ENCODE measurements around the gene KRT38. TPM values are rescaled to one million over a fixed set of nuclear protein-coding genes. Genes with fewer than 3 reads are reported as not detected.

Gene KRT38
- total RNA-seq, 3 donors from 2014 or later (not counting 1 experiment from before 2014, with no cell fraction given) = not detected

DNA sequence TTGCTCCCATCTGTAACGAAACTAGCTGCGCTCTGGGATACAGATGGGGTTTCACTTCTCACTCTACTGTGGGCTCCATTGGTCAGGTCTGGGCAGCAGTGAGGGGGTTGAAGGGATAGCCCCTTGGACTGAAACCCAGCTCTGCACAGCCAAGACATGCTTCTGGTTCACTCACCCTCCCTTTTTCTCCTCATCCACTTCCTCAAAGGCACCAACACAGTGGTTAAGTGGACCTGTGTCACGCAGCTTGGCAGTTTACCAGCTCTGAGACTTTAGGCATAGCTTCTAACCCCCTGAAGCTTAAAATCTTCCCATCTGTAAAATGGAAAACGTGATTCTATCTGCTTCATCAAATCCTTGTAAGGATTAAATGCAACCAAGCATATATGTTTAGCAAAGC is 11.5 kb upstream of the KRT38 start:
- Histone ChIP-seq H3K36me3 (ENCODE audit: control insufficient read depth, insufficient read depth, low read length) (no peaks in the 10 kb centered on the region), H3K4me3 (ENCODE audit: low read length) (no peak overlapping the region), H3K9me3 (ENCODE audit: control insufficient read depth, insufficient read depth, low read length) (no peaks in the 10 kb centered on the region), H3K4me1 (ENCODE audit: control insufficient read depth, insufficient read depth, low read length) (no peaks in the 10 kb centered on the region), H3K27ac (ENCODE audit: low read length) (no peak overlapping the region), H3K27me3 (ENCODE audit: control insufficient read depth, insufficient read depth, low read length) (no peaks in the 10 kb centered on the region)
- intact Hi-C loops (cut with micrococcal nuclease) = no loop called here
- DNase-seq (no peak), ATAC-seq (no peak)
- H3K36me3 Mint-ChIP-seq = no peaks in the 10 kb centered on the region
- TF ChIP-seq, protein P1, sequence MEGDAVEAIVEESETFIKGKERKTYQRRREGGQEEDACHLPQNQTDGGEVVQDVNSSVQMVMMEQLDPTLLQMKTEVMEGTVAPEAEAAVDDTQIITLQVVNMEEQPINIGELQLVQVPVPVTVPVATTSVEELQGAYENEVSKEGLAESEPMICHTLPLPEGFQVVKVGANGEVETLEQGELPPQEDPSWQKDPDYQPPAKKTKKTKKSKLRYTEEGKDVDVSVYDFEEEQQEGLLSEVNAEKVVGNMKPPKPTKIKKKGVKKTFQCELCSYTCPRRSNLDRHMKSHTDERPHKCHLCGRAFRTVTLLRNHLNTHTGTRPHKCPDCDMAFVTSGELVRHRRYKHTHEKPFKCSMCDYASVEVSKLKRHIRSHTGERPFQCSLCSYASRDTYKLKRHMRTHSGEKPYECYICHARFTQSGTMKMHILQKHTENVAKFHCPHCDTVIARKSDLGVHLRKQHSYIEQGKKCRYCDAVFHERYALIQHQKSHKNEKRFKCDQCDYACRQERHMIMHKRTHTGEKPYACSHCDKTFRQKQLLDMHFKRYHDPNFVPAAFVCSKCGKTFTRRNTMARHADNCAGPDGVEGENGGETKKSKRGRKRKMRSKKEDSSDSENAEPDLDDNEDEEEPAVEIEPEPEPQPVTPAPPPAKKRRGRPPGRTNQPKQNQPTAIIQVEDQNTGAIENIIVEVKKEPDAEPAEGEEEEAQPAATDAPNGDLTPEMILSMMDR (IDR thresholded peaks at IDR 0.05) = no peak
- no peaks in the 10 kb centered on the region for H3K4me1 Mint-ChIP-seq
- no peak overlapping the region for H3K27ac Mint-ChIP-seq
- WGBS (ENCODE audit: insufficient coverage) = 39% methylated on average over 4 of the region's 4 CpGs
- H3K4me3 Mint-ChIP-seq = no peak overlapping the region
- peaks cover 19 to 53% of the 10 kb centered on the region in 2 donors for H3K27me3 Mint-ChIP-seq (ENCODE audit: low read depth in 2 of 2)
- H3K9me3 Mint-ChIP-seq = no peaks in the 10 kb centered on the region

DNA sequence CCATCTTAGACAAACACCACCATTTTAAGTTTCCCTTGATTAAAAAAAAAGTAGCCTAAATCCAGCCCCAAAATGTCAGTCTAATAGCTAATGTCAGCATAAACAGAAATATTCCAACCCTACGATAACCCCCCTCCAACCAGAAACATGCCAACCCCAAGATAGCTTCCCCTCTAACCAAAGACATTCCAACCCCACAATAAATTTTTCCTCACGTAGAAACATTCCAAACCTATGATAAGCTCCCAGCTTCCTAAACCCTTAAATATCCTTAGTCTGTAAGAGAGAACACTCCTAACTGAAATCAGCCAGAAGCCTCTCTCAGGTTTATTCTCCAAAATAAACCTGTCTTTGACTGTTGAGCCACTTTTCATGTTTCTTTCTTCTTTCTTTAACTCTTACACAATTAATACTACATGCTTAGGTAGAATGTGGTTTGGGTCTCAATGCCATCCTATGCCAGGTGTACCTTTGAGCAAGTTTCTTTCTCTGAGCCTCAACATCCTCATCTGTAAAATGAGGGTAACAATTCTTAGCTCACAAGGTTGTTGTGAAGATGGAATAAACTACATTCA is 10.5 kb upstream of the KRT38 start:
- Mint-ChIP-seq H3K4me3 (no peak overlapping the region), H3K27me3 (ENCODE audit: low read depth in 2 of 2) (peaks cover 19 to 53% of the 10 kb centered on the region in 2 donors), H3K27ac (no peak overlapping the region), H3K36me3 (no peaks in the 10 kb centered on the region), H3K9me3 (no peaks in the 10 kb centered on the region), H3K4me1 (no peaks in the 10 kb centered on the region)
- WGBS (ENCODE audit: insufficient coverage) = 94% methylated on average over 2 of the region's 2 CpGs
- H3K9me3 ChIP-seq (ENCODE audit: control insufficient read depth, insufficient read depth, low read length) = no peaks in the 10 kb centered on the region
- intact Hi-C loops (cut with micrococcal nuclease) = no loop called here
- no peak overlapping the region for H3K4me3 ChIP-seq (ENCODE audit: low read length)
- ATAC-seq (no peak), DNase-seq (no peak)
- no peaks in the 10 kb centered on the region for H3K27me3 ChIP-seq (ENCODE audit: control insufficient read depth, insufficient read depth, low read length)
- TF ChIP-seq, protein P1 (IDR thresholded peaks at IDR 0.05) = no peak
- no peak overlapping the region for H3K27ac ChIP-seq (ENCODE audit: low read length)
- H3K4me1 ChIP-seq (ENCODE audit: control insufficient read depth, insufficient read depth, low read length) = no peaks in the 10 kb centered on the region
- H3K36me3 ChIP-seq (ENCODE audit: control insufficient read depth, insufficient read depth, low read length) = no peaks in the 10 kb centered on the region

DNA sequence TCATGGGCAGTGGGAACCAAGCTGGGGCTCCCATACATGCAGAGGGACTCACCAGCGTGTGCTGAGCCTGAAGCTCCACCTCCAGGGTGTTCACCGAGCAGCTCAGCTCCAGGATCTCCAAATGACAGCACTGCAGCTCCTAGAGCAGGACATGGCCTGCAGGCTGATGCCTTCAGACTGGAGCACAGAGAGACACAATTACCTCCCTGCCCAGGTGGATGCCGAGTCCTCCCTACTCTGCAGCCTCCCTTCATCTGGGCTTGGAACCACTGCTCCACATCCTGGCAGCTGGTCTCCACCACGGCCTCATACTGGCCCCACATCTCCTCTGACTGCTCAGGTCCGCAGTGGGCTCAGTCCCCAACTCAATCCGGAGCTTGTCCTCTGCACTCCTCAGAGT is 8.2 kb upstream of the KRT38 start:
- Mint-ChIP-seq H3K27ac (no peak overlapping the region), H3K36me3 (no peaks in the 10 kb centered on the region), H3K9me3 (no peaks in the 10 kb centered on the region), H3K4me1 (no peaks in the 10 kb centered on the region), H3K27me3 (ENCODE audit: low read depth in 2 of 2) (peaks cover 22 to 58% of the 10 kb centered on the region in 2 donors), H3K4me3 (no peak overlapping the region)
- WGBS (ENCODE audit: insufficient coverage) = 76% methylated on average over 6 of the region's 6 CpGs
- ATAC-seq = no peak
- TF ChIP-seq, protein P1 (IDR thresholded peaks at IDR 0.05) = no peak
- H3K27ac ChIP-seq (ENCODE audit: low read length) = no peak overlapping the region
- H3K36me3 ChIP-seq (ENCODE audit: control insufficient read depth, insufficient read depth, low read length) = no peaks in the 10 kb centered on the region
- intact Hi-C loops (cut with micrococcal nuclease) = no loop called here
- H3K9me3 ChIP-seq (ENCODE audit: control insufficient read depth, insufficient read depth, low read length) = no peaks in the 10 kb centered on the region
- H3K27me3 ChIP-seq (ENCODE audit: control insufficient read depth, insufficient read depth, low read length) = no peaks in the 10 kb centered on the region
- DNase-seq = no peak
- H3K4me1 ChIP-seq (ENCODE audit: control insufficient read depth, insufficient read depth, low read length) = no peaks in the 10 kb centered on the region
- H3K4me3 ChIP-seq (ENCODE audit: low read length) = no peak overlapping the region

DNA sequence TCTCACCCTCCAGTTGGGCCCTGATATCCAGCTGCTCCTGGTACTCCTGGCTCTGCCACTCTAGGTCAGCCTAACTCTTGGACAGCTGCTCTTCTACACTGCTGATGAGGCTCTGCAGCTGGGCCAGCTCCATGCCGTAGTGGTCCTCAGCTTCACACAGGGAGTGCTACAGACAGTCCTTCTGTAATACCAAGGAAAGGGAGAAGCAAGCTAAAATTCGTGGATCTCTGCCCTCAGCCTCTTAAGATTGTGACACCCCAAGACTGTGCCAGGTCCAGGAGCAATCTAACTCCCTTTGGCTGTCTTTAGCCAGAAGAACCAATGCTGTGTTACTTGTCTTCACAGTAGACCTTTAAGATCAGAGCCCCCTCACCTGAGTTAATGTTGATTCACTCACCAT is 7.7 kb upstream of the KRT38 start:
- H3K9me3 Mint-ChIP-seq = no peaks in the 10 kb centered on the region
- Histone ChIP-seq H3K27me3 (ENCODE audit: control insufficient read depth, insufficient read depth, low read length) (no peaks in the 10 kb centered on the region), H3K36me3 (ENCODE audit: control insufficient read depth, insufficient read depth, low read length) (no peaks in the 10 kb centered on the region), H3K9me3 (ENCODE audit: control insufficient read depth, insufficient read depth, low read length) (no peaks in the 10 kb centered on the region), H3K4me3 (ENCODE audit: low read length) (no peak overlapping the region), H3K27ac (ENCODE audit: low read length) (no peak overlapping the region), H3K4me1 (ENCODE audit: control insufficient read depth, insufficient read depth, low read length) (no peaks in the 10 kb centered on the region)
- H3K4me3 Mint-ChIP-seq = no peak overlapping the region
- H3K27me3 Mint-ChIP-seq (ENCODE audit: low read depth in 2 of 2) = peaks cover 23 to 58% of the 10 kb centered on the region in 2 donors
- ATAC-seq = no peak
- intact Hi-C loops (cut with micrococcal nuclease) = no loop called here
- DNase-seq = no peak
- H3K27ac Mint-ChIP-seq = no peak overlapping the region
- no peaks in the 10 kb centered on the region for H3K36me3 Mint-ChIP-seq
- TF ChIP-seq, protein P1 (IDR thresholded peaks at IDR 0.05) = no peak
- H3K4me1 Mint-ChIP-seq = no peaks in the 10 kb centered on the region
- WGBS (ENCODE audit: insufficient coverage) = 65% methylated on average over 2 of the region's 2 CpGs

Measured in natural killer cell (primary cell).